ENCODE data around the gene CSTPP1.

Gene CSTPP1

DNA sequence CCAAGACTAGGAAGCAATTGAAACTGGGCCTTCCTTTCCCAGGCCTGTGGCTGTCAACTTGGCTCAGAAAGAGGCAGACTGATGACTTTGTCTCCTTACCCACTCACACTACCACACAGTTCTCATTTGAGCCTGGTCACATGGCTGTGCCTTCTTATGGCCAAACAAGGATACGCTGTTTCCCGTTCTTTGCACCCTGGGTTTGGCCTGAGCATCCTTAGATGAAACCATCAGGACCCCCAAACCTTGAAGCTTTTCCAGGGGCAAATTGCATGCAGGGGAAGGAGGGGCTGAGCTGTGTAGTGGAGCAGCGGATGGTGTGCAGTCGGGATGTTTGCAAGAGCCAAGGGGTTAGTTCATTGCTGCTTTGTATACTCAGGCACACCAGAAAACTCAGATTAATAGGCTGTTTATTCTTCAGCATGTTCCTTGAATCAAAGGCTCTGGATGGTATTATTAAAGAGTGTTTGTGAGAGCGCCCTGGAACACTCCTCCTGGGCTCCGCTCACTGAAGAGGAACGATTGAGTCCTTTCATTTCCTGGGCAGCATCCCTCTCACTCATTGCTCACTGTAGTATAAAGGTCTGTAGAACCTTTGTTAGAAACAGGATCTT is 170.3 kb downstream of the CSTPP1 start:
- TF ChIP-seq, protein P1, sequence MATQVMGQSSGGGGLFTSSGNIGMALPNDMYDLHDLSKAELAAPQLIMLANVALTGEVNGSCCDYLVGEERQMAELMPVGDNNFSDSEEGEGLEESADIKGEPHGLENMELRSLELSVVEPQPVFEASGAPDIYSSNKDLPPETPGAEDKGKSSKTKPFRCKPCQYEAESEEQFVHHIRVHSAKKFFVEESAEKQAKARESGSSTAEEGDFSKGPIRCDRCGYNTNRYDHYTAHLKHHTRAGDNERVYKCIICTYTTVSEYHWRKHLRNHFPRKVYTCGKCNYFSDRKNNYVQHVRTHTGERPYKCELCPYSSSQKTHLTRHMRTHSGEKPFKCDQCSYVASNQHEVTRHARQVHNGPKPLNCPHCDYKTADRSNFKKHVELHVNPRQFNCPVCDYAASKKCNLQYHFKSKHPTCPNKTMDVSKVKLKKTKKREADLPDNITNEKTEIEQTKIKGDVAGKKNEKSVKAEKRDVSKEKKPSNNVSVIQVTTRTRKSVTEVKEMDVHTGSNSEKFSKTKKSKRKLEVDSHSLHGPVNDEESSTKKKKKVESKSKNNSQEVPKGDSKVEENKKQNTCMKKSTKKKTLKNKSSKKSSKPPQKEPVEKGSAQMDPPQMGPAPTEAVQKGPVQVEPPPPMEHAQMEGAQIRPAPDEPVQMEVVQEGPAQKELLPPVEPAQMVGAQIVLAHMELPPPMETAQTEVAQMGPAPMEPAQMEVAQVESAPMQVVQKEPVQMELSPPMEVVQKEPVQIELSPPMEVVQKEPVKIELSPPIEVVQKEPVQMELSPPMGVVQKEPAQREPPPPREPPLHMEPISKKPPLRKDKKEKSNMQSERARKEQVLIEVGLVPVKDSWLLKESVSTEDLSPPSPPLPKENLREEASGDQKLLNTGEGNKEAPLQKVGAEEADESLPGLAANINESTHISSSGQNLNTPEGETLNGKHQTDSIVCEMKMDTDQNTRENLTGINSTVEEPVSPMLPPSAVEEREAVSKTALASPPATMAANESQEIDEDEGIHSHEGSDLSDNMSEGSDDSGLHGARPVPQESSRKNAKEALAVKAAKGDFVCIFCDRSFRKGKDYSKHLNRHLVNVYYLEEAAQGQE (IDR thresholded peaks at IDR 0.05; ENCODE audit: insufficient read depth in 1 of 2, low read depth in 2 of 2, low read length in 2 of 2), result no peak
- no peak for TF ChIP-seq POLR2AphosphoS5 (IDR thresholded peaks at IDR 0.05; ENCODE audit: low read depth, low read length)
- TF ChIP-seq FOXP2 (optimal IDR thresholded peaks at IDR 0.05; ENCODE audit: borderline replicate concordance, extremely low read depth, extremely low read length, insufficient read depth), result no peak
- TF ChIP-seq SIN3A (IDR thresholded peaks at IDR 0.05; ENCODE audit: borderline replicate concordance, insufficient read depth, low read length), result no peak
- no peak for TF ChIP-seq TAF1 (IDR thresholded peaks at IDR 0.05; ENCODE audit: borderline replicate concordance, insufficient read depth, low read length)

DNA sequence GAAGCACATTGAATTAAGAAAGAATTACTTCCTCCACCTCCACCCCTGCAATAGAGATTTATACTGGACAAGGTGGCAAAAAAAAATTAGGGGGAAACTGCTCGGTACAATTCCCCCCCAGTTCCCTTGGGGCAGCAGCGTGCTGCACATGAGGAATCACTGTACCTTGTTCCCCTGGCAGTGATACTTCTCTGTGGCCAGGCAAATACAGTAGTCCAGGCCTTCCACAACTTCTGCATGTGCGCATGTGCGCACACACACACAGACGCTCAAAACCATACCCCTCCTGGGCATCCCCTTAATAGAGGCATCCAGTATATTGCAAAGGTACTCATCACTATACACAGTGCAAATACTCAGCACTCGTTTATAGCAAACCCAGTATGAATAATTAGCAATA is 171.2 kb downstream of the CSTPP1 start:
- TF ChIP-seq SIN3A (IDR thresholded peaks at IDR 0.05; ENCODE audit: borderline replicate concordance, insufficient read depth, low read length) (no peak), POLR2AphosphoS5 (IDR thresholded peaks at IDR 0.05; ENCODE audit: low read depth, low read length) (no peak), TAF1 (IDR thresholded peaks at IDR 0.05; ENCODE audit: borderline replicate concordance, insufficient read depth, low read length) (no peak), FOXP2 (optimal IDR thresholded peaks at IDR 0.05; ENCODE audit: borderline replicate concordance, extremely low read depth, extremely low read length, insufficient read depth) (no peak)
- TF ChIP-seq, protein P1 (IDR thresholded peaks at IDR 0.05; ENCODE audit: insufficient read depth in 1 of 2, low read depth in 2 of 2, low read length in 2 of 2), result no peak

DNA sequence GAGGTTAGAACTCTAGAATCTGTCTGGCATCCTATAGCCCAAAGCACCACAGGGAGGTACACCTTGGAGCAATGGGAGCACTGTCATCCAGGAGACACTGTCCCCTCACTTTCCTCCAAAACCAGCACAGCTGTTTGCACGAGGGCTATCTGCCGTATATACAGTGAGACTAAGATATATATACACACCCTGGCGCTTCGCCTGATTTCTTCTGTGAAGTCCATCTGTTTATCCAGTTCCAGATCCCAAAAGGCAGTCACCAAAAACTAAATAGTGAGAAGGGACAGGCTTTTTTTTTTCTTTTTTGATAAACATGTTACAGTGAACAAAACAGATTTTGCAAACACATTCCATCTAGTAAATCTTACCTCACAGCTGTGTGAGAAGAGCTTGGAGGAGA is 171.7 kb downstream of the CSTPP1 start:
- TF ChIP-seq, protein P1 (IDR thresholded peaks at IDR 0.05; ENCODE audit: insufficient read depth in 1 of 2, low read depth in 2 of 2, low read length in 2 of 2), result no peak
- no peak for TF ChIP-seq POLR2AphosphoS5 (IDR thresholded peaks at IDR 0.05; ENCODE audit: low read depth, low read length)
- TF ChIP-seq SIN3A (IDR thresholded peaks at IDR 0.05; ENCODE audit: borderline replicate concordance, insufficient read depth, low read length), result no peak
- TF ChIP-seq TAF1 (IDR thresholded peaks at IDR 0.05; ENCODE audit: borderline replicate concordance, insufficient read depth, low read length), result no peak
- no peak for TF ChIP-seq FOXP2 (optimal IDR thresholded peaks at IDR 0.05; ENCODE audit: borderline replicate concordance, extremely low read depth, extremely low read length, insufficient read depth)

GRCh38 chr11:47109051-47109726 is 172.6 kb downstream of the CSTPP1 start:
- TF ChIP-seq, protein P1 (IDR thresholded peaks at IDR 0.05; ENCODE audit: insufficient read depth in 1 of 2, low read depth in 2 of 2, low read length in 2 of 2), result no peak
- TF ChIP-seq SIN3A (IDR thresholded peaks at IDR 0.05; ENCODE audit: borderline replicate concordance, insufficient read depth, low read length) (no peak), FOXP2 (optimal IDR thresholded peaks at IDR 0.05; ENCODE audit: borderline replicate concordance, extremely low read depth, extremely low read length, insufficient read depth) (no peak), POLR2AphosphoS5 (IDR thresholded peaks at IDR 0.05; ENCODE audit: low read depth, low read length) (no peak), TAF1 (IDR thresholded peaks at IDR 0.05; ENCODE audit: borderline replicate concordance, insufficient read depth, low read length) (no peak)

Data from PFSK-1 (cell line).